Measurements from ENCODE around the gene CCDC30.
"Not testable (repeated sequence)": the region's sequence is repeated elsewhere in the genome, so short reads cannot be mapped to it uniquely, and the experiment has no call there.

CCDC30 gene

DNA sequence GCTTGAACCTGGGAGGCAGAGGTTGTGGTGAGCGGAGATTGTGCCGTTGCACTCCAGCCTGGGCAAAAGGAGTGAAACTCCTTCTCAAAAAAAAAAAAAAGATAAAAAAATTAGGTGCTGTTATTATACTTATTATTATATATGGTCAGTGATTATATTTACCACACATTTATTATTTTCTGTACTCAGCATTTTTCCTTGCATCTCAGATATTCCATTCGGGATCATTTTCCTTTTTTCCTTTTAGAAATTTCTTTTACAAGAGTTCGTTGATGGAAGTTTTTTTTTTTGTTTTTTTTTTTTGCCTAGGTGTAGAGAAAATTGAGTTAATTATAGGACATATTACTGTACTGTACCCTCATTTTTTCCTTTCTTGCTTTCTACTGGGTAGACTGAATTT is 13.5 kb downstream of the CCDC30 start:
- Histone ChIP-seq H3K36me3 (ENCODE audit: control insufficient read depth, insufficient read depth, low read length) (no peaks in the 10 kb centered on the region), H3K9me3 (ENCODE audit: control insufficient read depth, low read length) (no peaks in the 10 kb centered on the region), H3K27ac (ENCODE audit: insufficient read depth, low read depth, low read length, poor library complexity, severe bottlenecking) (no peak overlapping the region), H3K27me3 (ENCODE audit: control insufficient read depth, insufficient read depth, low read length, poor library complexity, severe bottlenecking) (no peaks in the 10 kb centered on the region), H3K4me3 (ENCODE audit: insufficient read depth, low read depth, low read length) (no peak overlapping the region), H3K4me1 (ENCODE audit: control insufficient read depth, insufficient read depth, low read length) (no peaks in the 10 kb centered on the region)
- WGBS, 2 experiments = 91% methylated on average over 2 of the region's 4 CpGs; no CpG with 5 or more reads in 1 of the 2 experiments

DNA sequence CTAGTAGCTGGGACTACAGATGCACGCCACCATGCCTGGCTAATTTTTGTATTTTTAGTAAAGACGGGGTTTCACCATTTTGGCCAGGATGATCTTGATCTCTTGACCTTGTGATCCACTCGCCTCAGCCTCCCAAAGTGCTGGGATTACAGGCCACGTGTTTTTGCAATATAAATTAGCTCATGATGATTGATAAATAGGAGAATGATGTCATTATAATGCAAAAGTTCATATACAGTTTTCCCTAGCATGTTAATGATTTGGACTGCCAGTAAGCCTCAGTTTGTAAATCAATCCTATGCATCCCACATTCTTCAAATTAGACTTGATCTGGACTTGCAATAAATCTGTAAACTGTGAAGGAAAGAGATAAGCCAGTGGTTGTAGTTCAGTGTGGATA is 14.3 kb downstream of the CCDC30 start:
- H3K4me1 ChIP-seq (ENCODE audit: control insufficient read depth, insufficient read depth, low read length); H3K4me3 ChIP-seq (ENCODE audit: insufficient read depth, low read depth, low read length); H3K9me3 ChIP-seq (ENCODE audit: control insufficient read depth, low read length); H3K27ac ChIP-seq (ENCODE audit: insufficient read depth, low read depth, low read length, poor library complexity, severe bottlenecking); H3K36me3 ChIP-seq (ENCODE audit: control insufficient read depth, insufficient read depth, low read length); H3K27me3 ChIP-seq (ENCODE audit: control insufficient read depth, insufficient read depth, low read length, poor library complexity, severe bottlenecking): not testable (repeated sequence)
- 87 to 93% methylated on average over 4 of the region's 4 CpGs for WGBS, 2 experiments

DNA sequence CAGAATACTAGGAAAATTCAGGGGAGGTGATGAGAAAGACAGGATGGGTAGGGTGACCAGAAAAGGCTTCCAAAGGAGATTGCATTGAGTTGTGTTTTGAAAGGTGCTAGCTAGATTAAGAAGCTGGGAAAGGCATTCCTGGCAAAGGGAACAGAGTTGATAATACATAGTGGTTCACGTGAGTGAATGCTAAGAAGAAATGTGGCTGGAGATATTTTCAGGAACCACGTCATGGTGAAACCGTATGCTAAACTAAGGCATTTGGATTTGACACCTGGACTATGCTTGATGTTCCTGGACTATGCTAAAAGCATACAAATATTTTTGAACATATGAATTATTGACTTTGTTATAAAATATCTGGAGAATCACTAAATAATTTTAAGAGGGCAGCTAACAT is 14.7 kb downstream of the CCDC30 start:
- WGBS, 2 experiments = 91 to 96% methylated on average over 3 of the region's 3 CpGs
- Histone ChIP-seq H3K4me3 (ENCODE audit: insufficient read depth, low read depth, low read length) (no peak overlapping the region), H3K27me3 (ENCODE audit: control insufficient read depth, insufficient read depth, low read length, poor library complexity, severe bottlenecking) (no peaks in the 10 kb centered on the region), H3K9me3 (ENCODE audit: control insufficient read depth, low read length) (no peaks in the 10 kb centered on the region), H3K36me3 (ENCODE audit: control insufficient read depth, insufficient read depth, low read length) (no peaks in the 10 kb centered on the region), H3K4me1 (ENCODE audit: control insufficient read depth, insufficient read depth, low read length) (no peaks in the 10 kb centered on the region), H3K27ac (ENCODE audit: insufficient read depth, low read depth, low read length, poor library complexity, severe bottlenecking) (no peak overlapping the region)

DNA sequence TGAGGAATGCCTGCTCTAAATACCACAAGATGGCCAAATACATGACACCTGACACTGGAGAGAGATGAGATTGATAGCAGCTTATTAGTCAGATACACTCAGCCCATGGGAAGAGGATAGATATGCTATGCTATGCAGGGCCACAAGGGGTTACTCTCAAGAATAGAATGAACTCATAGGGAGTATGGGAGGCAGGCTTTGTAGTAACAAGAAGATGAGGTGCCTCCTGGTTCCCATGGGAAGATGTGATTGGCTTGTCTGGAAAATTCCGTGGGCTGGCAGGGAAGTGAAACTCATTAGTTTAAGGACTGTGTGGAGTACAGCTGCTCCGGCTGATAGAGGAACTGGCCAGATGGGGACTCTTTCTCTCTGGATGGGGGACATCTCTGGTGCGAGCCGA is 16.5 kb downstream of the CCDC30 start:
- H3K27ac ChIP-seq (ENCODE audit: insufficient read depth, low read depth, low read length, poor library complexity, severe bottlenecking) = no peak overlapping the region
- H3K4me1 ChIP-seq (ENCODE audit: control insufficient read depth, insufficient read depth, low read length) = no peaks in the 10 kb centered on the region
- no peak overlapping the region for H3K4me3 ChIP-seq (ENCODE audit: insufficient read depth, low read depth, low read length)
- 71 to 72% methylated on average over 3 to 4 of the region's 4 CpGs for WGBS, 2 experiments
- no peaks in the 10 kb centered on the region for H3K36me3 ChIP-seq (ENCODE audit: control insufficient read depth, insufficient read depth, low read length)
- no peaks in the 10 kb centered on the region for H3K27me3 ChIP-seq (ENCODE audit: control insufficient read depth, insufficient read depth, low read length, poor library complexity, severe bottlenecking)
- H3K9me3 ChIP-seq (ENCODE audit: control insufficient read depth, low read length) = no peaks in the 10 kb centered on the region

DNA sequence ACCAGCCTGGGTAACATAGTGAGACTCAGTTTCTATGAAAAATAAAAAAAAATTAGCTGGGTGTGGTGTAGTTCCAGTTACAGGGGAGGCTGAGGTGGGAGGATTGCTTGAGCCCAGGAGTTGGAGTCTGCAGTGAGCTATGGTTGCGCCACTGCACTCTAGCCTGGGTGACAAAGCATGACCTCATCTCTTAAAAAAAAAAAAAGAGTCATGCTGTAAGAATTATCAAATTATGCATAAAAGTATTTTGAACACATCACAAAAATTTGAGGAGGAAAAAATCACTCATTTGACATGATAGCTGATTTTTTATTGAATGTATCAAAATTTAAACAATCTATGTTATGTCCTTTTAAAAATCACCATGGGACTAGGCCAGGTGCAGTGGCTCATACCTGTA is 17.8 kb downstream of the CCDC30 start:
- Histone ChIP-seq H3K4me3 (ENCODE audit: insufficient read depth, low read depth, low read length) (no peak overlapping the region), H3K27me3 (ENCODE audit: control insufficient read depth, insufficient read depth, low read length, poor library complexity, severe bottlenecking) (no peaks in the 10 kb centered on the region), H3K36me3 (ENCODE audit: control insufficient read depth, insufficient read depth, low read length) (no peaks in the 10 kb centered on the region), H3K9me3 (ENCODE audit: control insufficient read depth, low read length) (no peaks in the 10 kb centered on the region), H3K4me1 (ENCODE audit: control insufficient read depth, insufficient read depth, low read length) (no peaks in the 10 kb centered on the region), H3K27ac (ENCODE audit: insufficient read depth, low read depth, low read length, poor library complexity, severe bottlenecking) (no peak overlapping the region)
- 95 to 100% methylated on average over 1 of the region's 1 CpG for WGBS, 2 experiments

DNA sequence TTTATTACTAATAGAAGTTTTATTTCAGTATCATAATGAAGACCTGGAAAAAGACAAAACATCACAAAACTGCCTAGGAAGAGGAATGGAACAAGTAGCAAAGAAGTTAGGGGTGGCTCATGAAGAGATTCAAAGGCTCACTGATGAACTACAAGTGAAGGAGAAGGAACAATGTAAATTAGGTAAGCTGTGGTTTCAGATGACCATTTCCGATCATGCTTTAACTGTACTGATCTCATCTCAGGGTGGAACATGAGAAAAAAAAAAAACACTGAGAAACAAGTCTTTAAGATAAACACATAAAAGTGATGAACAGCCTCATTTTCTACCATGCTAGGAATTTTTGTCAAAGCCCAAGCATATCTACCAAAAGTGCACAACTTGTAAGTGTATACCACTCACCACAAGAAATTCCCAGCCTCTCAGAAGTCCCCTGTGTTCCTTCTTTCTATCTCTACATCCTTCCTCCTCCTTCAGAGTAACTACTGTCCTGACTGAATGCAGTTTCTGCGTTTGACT is 19.6 kb downstream of the CCDC30 start:
- no peaks in the 10 kb centered on the region for H3K4me1 ChIP-seq (ENCODE audit: control insufficient read depth, insufficient read depth, low read length)
- no peak overlapping the region for H3K4me3 ChIP-seq (ENCODE audit: insufficient read depth, low read depth, low read length)
- H3K27ac ChIP-seq (ENCODE audit: insufficient read depth, low read depth, low read length, poor library complexity, severe bottlenecking) = no peak overlapping the region
- H3K27me3 ChIP-seq (ENCODE audit: control insufficient read depth, insufficient read depth, low read length, poor library complexity, severe bottlenecking) = no peaks in the 10 kb centered on the region
- 88 to 92% methylated on average over 2 of the region's 2 CpGs for WGBS, 2 experiments
- no peaks in the 10 kb centered on the region for H3K36me3 ChIP-seq (ENCODE audit: control insufficient read depth, insufficient read depth, low read length)
- no peaks in the 10 kb centered on the region for H3K9me3 ChIP-seq (ENCODE audit: control insufficient read depth, low read length)

DNA sequence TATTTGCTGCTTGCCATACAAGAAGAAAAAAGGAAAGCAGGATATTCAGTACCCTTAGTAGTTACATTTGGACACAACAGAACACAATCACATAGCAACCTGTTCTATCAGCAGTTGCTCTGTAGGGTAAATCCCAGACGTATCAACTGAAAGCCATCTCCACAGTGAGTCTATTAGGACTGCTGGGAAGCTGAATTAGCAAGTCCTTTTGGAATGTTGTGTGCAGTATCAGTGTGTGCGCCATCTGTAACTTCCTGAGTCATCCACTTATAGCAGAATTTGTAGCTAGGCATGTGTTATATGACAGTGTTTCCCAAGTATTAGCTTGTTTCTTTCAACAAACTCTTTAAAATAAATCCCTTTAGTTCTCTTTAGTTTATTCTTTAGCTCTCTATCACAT is 21.3 kb downstream of the CCDC30 start:
- no peak overlapping the region for H3K27ac ChIP-seq (ENCODE audit: insufficient read depth, low read depth, low read length, poor library complexity, severe bottlenecking)
- 86 to 90% methylated on average over 2 of the region's 2 CpGs for WGBS, 2 experiments
- no peaks in the 10 kb centered on the region for H3K9me3 ChIP-seq (ENCODE audit: control insufficient read depth, low read length)
- no peaks in the 10 kb centered on the region for H3K4me1 ChIP-seq (ENCODE audit: control insufficient read depth, insufficient read depth, low read length)
- no peaks in the 10 kb centered on the region for H3K36me3 ChIP-seq (ENCODE audit: control insufficient read depth, insufficient read depth, low read length)
- H3K27me3 ChIP-seq (ENCODE audit: control insufficient read depth, insufficient read depth, low read length, poor library complexity, severe bottlenecking) = no peaks in the 10 kb centered on the region
- H3K4me3 ChIP-seq (ENCODE audit: insufficient read depth, low read depth, low read length) = no peak overlapping the region

DNA sequence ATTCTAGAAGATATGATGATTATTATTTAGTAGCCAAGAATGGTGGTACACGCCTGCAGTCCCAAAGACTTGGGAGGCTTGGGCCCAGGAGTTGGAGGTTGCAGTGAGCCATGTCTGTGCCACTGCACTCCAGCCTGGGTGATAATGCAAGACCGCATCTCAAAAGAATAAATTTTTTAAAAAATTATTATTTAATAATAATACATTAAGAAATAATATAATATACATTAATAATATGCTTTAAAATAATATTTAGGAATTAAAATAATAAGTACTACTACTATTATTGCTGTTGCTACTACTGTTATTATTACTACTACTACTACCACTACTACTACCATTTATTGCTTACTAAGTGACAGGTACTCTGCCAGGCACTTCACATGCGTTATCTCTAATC is 27.2 kb downstream of the CCDC30 start:
- Histone ChIP-seq H3K27me3 (ENCODE audit: control insufficient read depth, insufficient read depth, low read length, poor library complexity, severe bottlenecking) (no peaks in the 10 kb centered on the region), H3K36me3 (ENCODE audit: control insufficient read depth, insufficient read depth, low read length) (no peaks in the 10 kb centered on the region), H3K4me1 (ENCODE audit: control insufficient read depth, insufficient read depth, low read length) (no peaks in the 10 kb centered on the region), H3K4me3 (ENCODE audit: insufficient read depth, low read depth, low read length) (no peak overlapping the region), H3K27ac (ENCODE audit: insufficient read depth, low read depth, low read length, poor library complexity, severe bottlenecking) (no peak overlapping the region), H3K9me3 (ENCODE audit: control insufficient read depth, low read length) (no peaks in the 10 kb centered on the region)
- WGBS, 2 experiments = 86 to 96% methylated on average over 2 of the region's 3 CpGs

DNA sequence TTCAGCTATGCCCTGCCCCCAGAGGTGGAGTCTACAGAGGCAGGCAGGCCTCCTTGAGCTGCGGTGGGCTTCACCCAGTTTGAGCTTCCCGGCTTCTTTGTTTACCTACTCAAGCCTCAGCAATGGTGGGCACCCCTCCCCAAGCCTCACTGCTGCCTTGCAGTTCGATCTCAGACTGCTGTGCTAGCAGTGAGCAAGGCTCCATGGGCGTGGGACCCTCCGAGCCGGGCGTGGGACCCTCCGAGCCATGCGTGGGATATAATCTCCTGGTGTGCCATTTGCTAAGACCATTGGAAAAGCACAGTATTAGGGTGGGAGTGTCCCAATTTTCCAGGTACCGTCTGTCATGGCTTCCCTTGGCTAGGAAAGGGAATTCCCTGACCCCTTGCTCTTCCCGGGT is 38.9 kb downstream of the CCDC30 start:
- H3K4me1 ChIP-seq (ENCODE audit: control insufficient read depth, insufficient read depth, low read length); H3K36me3 ChIP-seq (ENCODE audit: control insufficient read depth, insufficient read depth, low read length); H3K9me3 ChIP-seq (ENCODE audit: control insufficient read depth, low read length); H3K27me3 ChIP-seq (ENCODE audit: control insufficient read depth, insufficient read depth, low read length, poor library complexity, severe bottlenecking); H3K27ac ChIP-seq (ENCODE audit: insufficient read depth, low read depth, low read length, poor library complexity, severe bottlenecking); H3K4me3 ChIP-seq (ENCODE audit: insufficient read depth, low read depth, low read length): not testable (repeated sequence)
- WGBS, 2 experiments = 87 to 88% methylated on average over 11 of the region's 11 CpGs

DNA sequence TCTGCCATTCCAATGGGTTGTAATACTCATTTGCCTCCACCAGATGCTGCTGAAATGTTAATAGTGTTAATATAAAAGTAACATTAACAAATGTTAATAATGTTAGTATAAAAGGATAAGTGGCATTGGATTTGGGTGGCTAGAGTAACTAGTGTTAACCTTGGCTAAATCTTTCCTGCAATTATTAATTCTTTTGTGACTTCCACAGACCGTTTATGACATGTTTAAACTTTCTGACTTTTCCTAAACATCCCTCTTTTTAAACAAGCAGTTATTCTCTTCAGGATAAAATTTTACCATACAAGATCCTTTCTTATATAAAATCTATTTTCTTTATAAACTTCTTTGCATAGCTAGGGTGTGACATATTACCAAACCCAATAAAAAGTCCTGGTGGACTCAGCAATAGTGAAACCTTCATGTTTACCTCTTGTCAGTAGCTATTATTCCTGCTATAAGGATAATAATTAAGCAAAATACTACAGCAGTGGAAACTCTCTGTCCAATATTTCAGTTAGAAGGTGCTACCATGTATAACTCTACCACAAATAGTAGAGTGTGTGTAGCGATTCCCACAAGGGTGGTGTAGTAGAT is 41.5 kb downstream of the CCDC30 start:
- Histone ChIP-seq H3K9me3 (ENCODE audit: control insufficient read depth, low read length) (peaks cover 9% of the 10 kb centered on the region), H3K36me3 (ENCODE audit: control insufficient read depth, insufficient read depth, low read length) (peaks cover 4% of the 10 kb centered on the region), H3K27ac (ENCODE audit: insufficient read depth, low read depth, low read length, poor library complexity, severe bottlenecking) (no peak overlapping the region), H3K27me3 (ENCODE audit: control insufficient read depth, insufficient read depth, low read length, poor library complexity, severe bottlenecking) (no peaks in the 10 kb centered on the region), H3K4me3 (ENCODE audit: insufficient read depth, low read depth, low read length) (no peak overlapping the region), H3K4me1 (ENCODE audit: control insufficient read depth, insufficient read depth, low read length) (no peaks in the 10 kb centered on the region)
- WGBS, 2 experiments = 88 to 94% methylated on average over 1 to 2 of the region's 2 CpGs

DNA sequence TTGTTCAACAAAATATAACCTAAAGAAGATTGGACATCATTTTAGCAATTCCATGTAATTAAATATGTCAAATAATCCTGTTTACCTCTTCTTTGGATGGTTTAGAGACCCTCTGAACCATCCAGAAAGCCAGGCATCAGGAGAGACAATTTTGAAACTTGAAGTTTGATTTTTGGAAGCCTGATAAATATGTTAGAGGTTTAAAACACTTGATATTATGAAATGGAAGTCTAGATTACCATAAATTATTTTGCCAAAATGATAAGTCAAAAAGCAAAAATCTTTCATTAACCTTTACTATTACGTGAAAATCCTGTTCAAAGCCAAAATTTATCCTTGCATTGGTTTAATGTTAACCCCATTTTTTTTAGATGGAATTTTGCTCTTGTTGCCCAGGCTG is 43.5 kb downstream of the CCDC30 start:
- Histone ChIP-seq H3K36me3 (ENCODE audit: control insufficient read depth, insufficient read depth, low read length) (peaks cover 4% of the 10 kb centered on the region), H3K4me3 (ENCODE audit: insufficient read depth, low read depth, low read length) (no peak overlapping the region), H3K27me3 (ENCODE audit: control insufficient read depth, insufficient read depth, low read length, poor library complexity, severe bottlenecking) (no peaks in the 10 kb centered on the region), H3K9me3 (ENCODE audit: control insufficient read depth, low read length) (peaks cover 12% of the 10 kb centered on the region), H3K27ac (ENCODE audit: insufficient read depth, low read depth, low read length, poor library complexity, severe bottlenecking) (no peak overlapping the region), H3K4me1 (ENCODE audit: control insufficient read depth, insufficient read depth, low read length) (no peaks in the 10 kb centered on the region)
- WGBS, 2 experiments = 64 to 79% methylated on average over 1 of the region's 1 CpG

Data from ectodermal cell (in vitro differentiated cells).